SK-N-SH (cell line): ENCODE data around the gene OR14I1.

Experiments used
- CTCF ChIP-seq: fragments of 200-600 bp; sonication (generic); IDR thresholded peaks from 2 replicates; pipeline ENCODE4 v1.6.1; 2017; ENCODE audit warnings: antibody characterized with exemption, mild to moderate bottlenecking, moderate library complexity
- EP300 ChIP-seq, 2 experiments: IDR thresholded peaks; 2 replicates each; pipeline versions ENCODE4 v1.4.0 to v1.6.1; 2012; ENCODE audit warnings: borderline replicate concordance in 1 of 2, low read depth in 1 of 2, low read length in 1 of 2
- FOXJ3 ChIP-seq: sonication (generic); formaldehyde crosslinking; IDR thresholded peaks from 2 replicates; pipeline ENCODE4 v1.5.1; 2020; ENCODE audit warnings: mild to moderate bottlenecking, missing genetic modification reagents
- IRF3 ChIP-seq: fragments of 150-350 bp; IDR thresholded peaks from 2 replicates; pipeline ENCODE4 v1.6.1; 2016; ENCODE audit warnings: mild to moderate bottlenecking, low read depth, low read length
- MAX ChIP-seq: IDR thresholded peaks from 2 replicates; pipeline ENCODE4 v1.4.0; 2012; ENCODE audit warnings: low read depth
- NRF1 ChIP-seq: IDR thresholded peaks from 2 replicates; pipeline ENCODE4 v1.6.1; 2012; ENCODE audit warnings: low read depth, mild to moderate bottlenecking, low read length
- PBX3 ChIP-seq: IDR thresholded peaks from 2 replicates; pipeline ENCODE4; 2012
- RFX5 ChIP-seq: IDR thresholded peaks from 2 replicates; pipeline ENCODE4 v1.6.1; 2012; ENCODE audit warnings: mild to moderate bottlenecking, improper control_type of control experiment, low read length
- USF1 ChIP-seq: IDR thresholded peaks from 2 replicates; pipeline ENCODE4 v1.4.0; 2012; ENCODE audit warnings: low read depth, borderline replicate concordance
- USF2 ChIP-seq: fragments of 150-350 bp; IDR thresholded peaks from 2 replicates; pipeline ENCODE4 v1.6.1; 2017; ENCODE audit warnings: antibody characterized with exemption, low read length, low read depth, borderline replicate concordance
- YY1 ChIP-seq: IDR thresholded peaks from 2 replicates; pipeline ENCODE4 v1.4.0; 2012; ENCODE audit warnings: low read depth, mild to moderate bottlenecking

GRCh38 chr1:248696261-248696660 is 6.3 kb downstream of the OR14I1 start:
- TF ChIP-seq PBX3 (no peak), CTCF (no peak), USF2 (no peak), IRF3 (no peak), YY1 (no peak), USF1 (no peak), NRF1 (no peak), RFX5 (no peak), FOXJ3 (CRISPR knock-in tag) (no peak), MAX (no peak), EP300 (IDR thresholded peaks at IDR 0.05; ENCODE audit: borderline replicate concordance in 1 of 2, low read depth in 1 of 2, low read length in 1 of 2) (no peak)
